Left lung (tissue), 10 donors: ENCODE measurements around the gene INHBE. TPM values are rescaled to one million over a fixed set of nuclear protein-coding genes. Genes with fewer than 3 reads are reported as not detected.
"Not testable (repeated sequence)": the region's sequence is repeated elsewhere in the genome, so short reads cannot be mapped to it uniquely, and the experiment has no call there.

Experiments used
- ATAC-seq: fragments of 200-7000 bp; cut with Tn5 transposase; one replicate; pipeline ENCODE4 v1.9.1; 2020; ENCODE audit warnings: moderate library complexity
- DNase-seq, 4 donors: peaks; one replicate each; pipeline ENCODE4 v3.0.0-alpha.2; 2013 to 2020
- H3K27ac ChIP-seq, 2 donors: fragments of 200-600 bp; sonication (generic) in 1 of 2; one replicate each; pipeline versions ENCODE4 v1.5.0 to v1.8.0; 2020 to 2021
- H3K27me3 ChIP-seq, 2 donors: fragments of 200-600 bp; sonication (generic) in 1 of 2; one replicate each; pipeline versions ENCODE4 v1.5.0 to v1.8.0; 2020 to 2021
- H3K36me3 ChIP-seq, 2 donors: fragments of 200-600 bp; sonication (generic) in 1 of 2; one replicate each; pipeline versions ENCODE4 v1.5.0 to v1.8.0; 2020 to 2021
- H3K4me1 ChIP-seq, 2 donors: fragments of 200-600 bp; one replicate each; pipeline ENCODE4 v1.8.0; 2021
- H3K4me3 ChIP-seq, 2 donors: fragments of 200-600 bp; sonication (generic) in 1 of 2; one replicate each; pipeline versions ENCODE4 v1.5.0 to v1.8.0; 2020 to 2021; ENCODE audit warnings: mild to moderate bottlenecking in 1 of 2
- H3K9me3 ChIP-seq, 2 donors: fragments of 200-600 bp; sonication (generic) in 1 of 2; one replicate each; pipeline versions ENCODE4 v1.5.0 to v1.8.0; 2020 to 2021
- intact Hi-C, 2 donors: fragments of 100-400 bp; cut with DNase I; formaldehyde crosslinking; loops; one replicate each; pipeline versions ENCODE4 v1.11.2 to v1.14.2; 2022
- polyA plus RNA-seq, 6 donors: library from polyadenylated mRNA; unstranded; fragments of 120-200 nt; gene quantifications; one replicate each; pipeline ENCODE4 v1.2.1, GENCODE V29; 2013; ENCODE audit not compliant: insufficient read length in 6 of 6
- total RNA-seq, 2 donors: library from RNA; stranded (reverse); fragmentation: NEBNext Ultra II Directional; extraction: Animal tissue kit (Norgen Biotek cat#: 25700); gene quantifications; one replicate each; pipeline ENCODE4 v1.2.1, GENCODE V29; 2021
- TF ChIP-seq, protein P1 (sequence below), 2 donors: fragments of 200-600 bp; sonication (generic) in 1 of 2; IDR thresholded peaks; one replicate each; pipeline versions ENCODE4 v1.5.0 to v1.8.0; 2021; ENCODE audit warnings: antibody characterized with exemption in 2 of 2
- donor health status: DM: no; HTN: yes; CAD: no.
- donor health status: DM: no; HTN: no; CAD: no.

The INHBE gene
- total and polyA plus RNA-seq, 8 donors, result 0.52 to 1.4 (median 0.77) TPM; not detected in 1

DNA sequence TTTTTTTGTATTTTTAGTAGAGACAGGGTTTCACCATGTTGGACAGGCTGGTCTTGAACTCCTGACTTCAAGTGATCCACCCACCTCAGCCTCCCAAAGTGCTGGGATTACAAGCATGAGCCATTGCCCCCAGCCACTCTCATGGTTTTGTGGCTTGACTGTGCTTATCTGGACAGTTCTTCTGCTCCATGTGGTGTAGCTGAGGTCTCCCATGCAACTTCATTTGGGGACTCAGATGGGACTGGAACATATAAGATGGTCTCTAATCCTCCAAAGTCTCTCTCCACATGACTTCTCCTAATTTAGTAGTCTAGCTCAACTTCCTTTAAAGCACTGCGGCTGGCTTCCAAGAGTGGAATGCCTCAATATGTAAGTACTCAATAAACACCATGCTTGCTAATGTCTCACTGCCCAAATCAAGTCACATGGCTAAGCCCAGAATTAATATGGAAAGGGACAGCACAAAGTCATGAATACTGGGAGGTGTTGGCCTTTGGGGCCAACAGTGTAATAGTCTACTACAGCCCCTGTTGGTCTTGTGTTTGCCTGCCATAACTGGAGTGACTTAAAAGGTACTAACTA, 13.2 kb upstream of the INHBE start:
- DNase-seq, result no peak
- TF ChIP-seq, protein P1, sequence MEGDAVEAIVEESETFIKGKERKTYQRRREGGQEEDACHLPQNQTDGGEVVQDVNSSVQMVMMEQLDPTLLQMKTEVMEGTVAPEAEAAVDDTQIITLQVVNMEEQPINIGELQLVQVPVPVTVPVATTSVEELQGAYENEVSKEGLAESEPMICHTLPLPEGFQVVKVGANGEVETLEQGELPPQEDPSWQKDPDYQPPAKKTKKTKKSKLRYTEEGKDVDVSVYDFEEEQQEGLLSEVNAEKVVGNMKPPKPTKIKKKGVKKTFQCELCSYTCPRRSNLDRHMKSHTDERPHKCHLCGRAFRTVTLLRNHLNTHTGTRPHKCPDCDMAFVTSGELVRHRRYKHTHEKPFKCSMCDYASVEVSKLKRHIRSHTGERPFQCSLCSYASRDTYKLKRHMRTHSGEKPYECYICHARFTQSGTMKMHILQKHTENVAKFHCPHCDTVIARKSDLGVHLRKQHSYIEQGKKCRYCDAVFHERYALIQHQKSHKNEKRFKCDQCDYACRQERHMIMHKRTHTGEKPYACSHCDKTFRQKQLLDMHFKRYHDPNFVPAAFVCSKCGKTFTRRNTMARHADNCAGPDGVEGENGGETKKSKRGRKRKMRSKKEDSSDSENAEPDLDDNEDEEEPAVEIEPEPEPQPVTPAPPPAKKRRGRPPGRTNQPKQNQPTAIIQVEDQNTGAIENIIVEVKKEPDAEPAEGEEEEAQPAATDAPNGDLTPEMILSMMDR (IDR thresholded peaks at IDR 0.05), result no peak

DNA sequence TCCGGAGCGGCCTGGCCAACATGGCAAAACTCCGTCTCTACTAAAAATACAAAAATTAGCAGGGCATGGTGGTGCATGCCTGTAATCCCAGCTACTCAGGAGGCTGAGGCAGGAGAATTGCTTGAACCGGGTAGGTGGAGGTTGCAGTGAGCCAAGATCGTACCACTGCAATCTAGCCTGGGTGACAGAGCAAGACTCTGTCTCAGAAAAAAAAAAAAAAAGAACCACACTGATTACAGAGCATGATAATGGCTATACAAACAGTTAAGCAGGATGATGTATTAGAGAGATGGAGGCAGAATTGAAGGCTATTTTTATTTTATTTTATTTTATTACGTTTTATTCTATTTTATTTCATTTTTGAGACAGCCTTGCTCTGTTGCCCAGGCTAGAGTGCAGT, 10.8 kb upstream of the INHBE start:
- H3K9me3 ChIP-seq, ATAC-seq, DNase-seq, H3K4me1 ChIP-seq, H3K36me3 ChIP-seq, H3K4me3 ChIP-seq, H3K27me3 ChIP-seq, intact Hi-C loops, H3K27ac ChIP-seq: not testable (repeated sequence)

More for the DNA sequence above, 13.2 kb upstream of the INHBE start:
- intact Hi-C loops, result no loop called here
- Histone ChIP-seq H3K27me3 (no peaks in the 10 kb centered on the region), H3K36me3 (no peaks in the 10 kb centered on the region), H3K9me3 (peaks cover 0 to 7% of the 10 kb centered on the region in 2 donors), H3K27ac (no peak overlapping the region), H3K4me3 (no peak overlapping the region), H3K4me1 (no peaks in the 10 kb centered on the region)
- ATAC-seq, result no peak

DNA sequence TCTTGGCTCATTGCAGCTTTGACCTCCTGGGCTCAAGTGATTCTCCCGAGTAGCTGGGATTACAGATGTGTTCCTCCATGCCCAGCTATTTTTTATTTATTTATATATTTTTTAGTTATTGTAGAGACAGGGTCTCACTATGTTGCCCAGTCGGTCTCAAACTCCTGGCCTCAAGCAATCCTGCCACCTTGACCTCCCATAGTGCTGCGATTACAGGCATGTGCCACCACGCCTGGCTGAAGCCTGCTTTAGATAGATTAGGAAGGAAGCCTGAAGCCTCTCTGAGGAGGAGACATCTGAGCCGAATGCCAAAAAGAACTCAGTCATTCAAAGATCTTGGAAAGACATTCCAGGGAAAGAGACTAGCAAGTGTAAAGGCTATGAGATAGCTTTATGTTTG, 10.4 kb upstream of the INHBE start:
- Histone ChIP-seq H3K4me1 (no peaks in the 10 kb centered on the region), H3K4me3 (no peak overlapping the region), H3K27me3 (no peaks in the 10 kb centered on the region), H3K9me3 (peaks cover 0 to 7% of the 10 kb centered on the region in 2 donors), H3K27ac (no peak overlapping the region), H3K36me3 (no peaks in the 10 kb centered on the region)
- ATAC-seq (no peak), DNase-seq (no peak)
- intact Hi-C loops, result no loop called here
- TF ChIP-seq, protein P1 (IDR thresholded peaks at IDR 0.05), result no peak

DNA sequence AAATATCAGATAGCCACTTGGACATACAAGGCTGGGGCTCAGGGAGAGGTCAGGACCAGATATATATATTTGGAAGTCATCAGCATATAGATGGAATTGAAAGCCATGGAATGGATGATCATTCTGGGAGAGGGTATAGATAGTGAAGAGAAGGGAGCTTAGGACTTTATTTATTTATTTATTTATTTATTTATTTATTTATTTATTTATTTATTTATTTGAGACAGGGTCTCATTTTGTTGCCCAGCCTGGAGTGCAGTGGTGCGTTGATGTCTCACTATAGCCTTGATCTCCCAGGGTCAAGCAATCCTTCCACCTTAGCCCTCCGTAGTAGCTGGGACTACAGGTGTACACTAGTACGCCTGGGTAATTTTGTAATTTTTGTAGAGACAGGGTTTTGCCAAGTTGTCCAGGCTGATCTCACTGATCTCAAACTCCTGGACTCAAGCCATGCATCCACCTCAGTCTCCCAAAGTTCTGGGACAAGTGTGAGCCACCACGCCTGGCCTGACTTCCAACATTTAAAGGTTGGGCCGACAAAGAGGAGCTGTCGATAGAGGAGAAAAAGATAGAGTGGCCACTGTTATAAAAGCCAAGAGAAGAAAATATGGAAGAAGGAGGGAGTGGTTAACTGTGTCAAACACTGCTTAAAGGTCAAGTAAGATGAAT, 8.7 kb upstream of the INHBE start:
- no peak for DNase-seq
- intact Hi-C loops, result no loop called here
- H3K4me3 ChIP-seq, result no peak overlapping the region
- H3K9me3 ChIP-seq, result peaks cover 0 to 4% of the 10 kb centered on the region in 2 donors
- H3K27ac ChIP-seq, result no peak overlapping the region
- no peaks in the 10 kb centered on the region for H3K36me3 ChIP-seq
- no peaks in the 10 kb centered on the region for H3K4me1 ChIP-seq
- TF ChIP-seq, protein P1 (IDR thresholded peaks at IDR 0.05), result no peak
- no peak for ATAC-seq
- no peaks in the 10 kb centered on the region for H3K27me3 ChIP-seq

DNA sequence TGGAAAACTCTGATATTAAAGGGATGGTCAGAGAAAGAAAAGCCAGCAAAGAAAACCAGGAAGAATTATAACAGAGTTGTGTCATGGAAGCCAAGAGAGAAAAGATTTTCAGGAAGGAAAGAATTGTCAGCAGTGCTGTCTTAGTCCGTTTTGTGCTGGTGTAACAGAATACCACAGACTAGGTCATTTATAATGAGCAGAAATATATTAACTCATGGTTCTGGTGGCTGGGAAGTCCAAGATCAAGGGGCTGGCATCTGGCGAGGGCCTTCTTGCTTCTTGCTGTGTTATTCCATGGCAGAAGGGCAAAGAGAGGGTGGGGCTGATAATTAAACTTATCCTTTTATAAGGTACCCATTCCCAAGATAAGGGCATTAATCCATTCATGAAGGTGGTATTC, 6.4 kb upstream of the INHBE start:
- DNase-seq (no peak), ATAC-seq (no peak)
- TF ChIP-seq, protein P1 (IDR thresholded peaks at IDR 0.05), result no peak
- intact Hi-C loops, result no loop called here
- H3K9me3 ChIP-seq, result no peaks in the 10 kb centered on the region
- no peak overlapping the region for H3K4me3 ChIP-seq
- no peaks in the 10 kb centered on the region for H3K4me1 ChIP-seq
- no peak overlapping the region for H3K27ac ChIP-seq
- no peaks in the 10 kb centered on the region for H3K36me3 ChIP-seq
- no peaks in the 10 kb centered on the region for H3K27me3 ChIP-seq
